DOHH2 (cell line): ENCODE results near the gene OGDHL.

ENCODE experiments used
- H3F3A ChIP-seq: fragments of 200-600 bp; sonication (generic), shearing (Covaris generic); 2 replicates; pipeline ENCODE4 v1.6.0; 2016; ENCODE audit warnings: antibody characterized with exemption, mild to moderate bottlenecking; ENCODE audit not compliant: control insufficient read depth, insufficient read depth
- H3K27ac ChIP-seq: fragments of 200-600 bp; sonication (generic); 2 replicates; pipeline ENCODE4 v1.5.1; 2014; ENCODE audit warnings: low read depth, mild to moderate bottlenecking, low read length, moderate library complexity
- H3K27me3 ChIP-seq: fragments of 200-600 bp; sonication (generic); 2 replicates; pipeline ENCODE4 v1.6.1; 2014; ENCODE audit warnings: mild to moderate bottlenecking, low read length, mixed read lengths; ENCODE audit not compliant: control insufficient read depth
- H3K36me3 ChIP-seq: fragments of 200-600 bp; sonication (generic); 2 replicates; pipeline ENCODE4 v1.6.1; 2014; ENCODE audit warnings: mild to moderate bottlenecking, low read length, moderate library complexity, mixed read lengths; ENCODE audit not compliant: control insufficient read depth
- H3K4me1 ChIP-seq: fragments of 200-600 bp; sonication (generic); 2 replicates; pipeline ENCODE4 v1.6.1; 2014; ENCODE audit warnings: mild to moderate bottlenecking, low read length, mixed read lengths; ENCODE audit not compliant: control insufficient read depth
- H3K4me2 ChIP-seq: fragments of 200-600 bp; sonication (generic); 2 replicates; pipeline ENCODE4 v1.6.0; 2014; ENCODE audit warnings: mild to moderate bottlenecking, low read length, moderate library complexity
- H3K4me3 ChIP-seq: fragments of 200-600 bp; sonication (generic); 2 replicates; pipeline ENCODE4 v1.5.1; 2014; ENCODE audit warnings: mild to moderate bottlenecking, low read length, mixed read lengths
- H3K79me2 ChIP-seq: fragments of 200-600 bp; sonication (generic); 2 replicates; pipeline ENCODE4 v1.6.1; 2014; ENCODE audit warnings: mild to moderate bottlenecking, low read length, mixed read lengths; ENCODE audit not compliant: control insufficient read depth
- H3K9me2 ChIP-seq: fragments of 200-600 bp; sonication (generic); replicated peaks from 2 replicates; pipeline ENCODE4 v1.6.1; 2014; ENCODE audit warnings: mild to moderate bottlenecking, low read length, mixed read lengths; ENCODE audit not compliant: control insufficient read depth
- H3K9me3 ChIP-seq: fragments of 200-600 bp; sonication (generic); 2 replicates; pipeline ENCODE4 v1.6.1; 2014; ENCODE audit warnings: antibody characterized with exemption, low read length, mixed read lengths; ENCODE audit not compliant: control insufficient read depth, insufficient read depth
- H4K20me1 ChIP-seq: fragments of 200-600 bp; sonication (generic); 2 replicates; pipeline ENCODE4 v1.6.0; 2014; ENCODE audit warnings: low read depth, mild to moderate bottlenecking, antibody characterized with exemption, low read length, moderate library complexity; ENCODE audit not compliant: control insufficient read depth, insufficient read depth
- EZH2phosphoT487 ChIP-seq: fragments of 200-600 bp; sonication (generic); IDR thresholded peaks from 2 replicates; pipeline ENCODE4 v1.6.1; 2017; ENCODE audit warnings: borderline replicate concordance, mild to moderate bottlenecking, antibody characterized with exemption, low read length, moderate library complexity, mixed read lengths
- TF ChIP-seq, protein P1 (sequence below): fragments of 200-600 bp; sonication (generic); IDR thresholded peaks from one replicate; pipeline ENCODE4 v1.5.1; 2014; ENCODE audit warnings: antibody characterized with exemption, mild to moderate bottlenecking, low read depth, low read length; ENCODE audit not compliant: poor library complexity, severe bottlenecking

Gene OGDHL

GRCh38 chr10:49752584-49752983 is 9.5 kb downstream of the OGDHL start:
- no peaks in the 10 kb centered on the region for H3K4me1 ChIP-seq
- H3K4me3 ChIP-seq, result no peak overlapping the region
- no peaks in the 10 kb centered on the region for H3K36me3 ChIP-seq
- H3K27me3 ChIP-seq, result no peaks in the 10 kb centered on the region
- no peaks in the 10 kb centered on the region for H3K9me2 ChIP-seq
- H3K9me3 ChIP-seq, result no peaks in the 10 kb centered on the region
- H3F3A ChIP-seq, result no peaks in the 10 kb centered on the region
- H3K27ac ChIP-seq, result no peak overlapping the region
- H3K79me2 ChIP-seq, result no peaks in the 10 kb centered on the region
- no peak for TF ChIP-seq EZH2phosphoT487
- TF ChIP-seq, protein P1, sequence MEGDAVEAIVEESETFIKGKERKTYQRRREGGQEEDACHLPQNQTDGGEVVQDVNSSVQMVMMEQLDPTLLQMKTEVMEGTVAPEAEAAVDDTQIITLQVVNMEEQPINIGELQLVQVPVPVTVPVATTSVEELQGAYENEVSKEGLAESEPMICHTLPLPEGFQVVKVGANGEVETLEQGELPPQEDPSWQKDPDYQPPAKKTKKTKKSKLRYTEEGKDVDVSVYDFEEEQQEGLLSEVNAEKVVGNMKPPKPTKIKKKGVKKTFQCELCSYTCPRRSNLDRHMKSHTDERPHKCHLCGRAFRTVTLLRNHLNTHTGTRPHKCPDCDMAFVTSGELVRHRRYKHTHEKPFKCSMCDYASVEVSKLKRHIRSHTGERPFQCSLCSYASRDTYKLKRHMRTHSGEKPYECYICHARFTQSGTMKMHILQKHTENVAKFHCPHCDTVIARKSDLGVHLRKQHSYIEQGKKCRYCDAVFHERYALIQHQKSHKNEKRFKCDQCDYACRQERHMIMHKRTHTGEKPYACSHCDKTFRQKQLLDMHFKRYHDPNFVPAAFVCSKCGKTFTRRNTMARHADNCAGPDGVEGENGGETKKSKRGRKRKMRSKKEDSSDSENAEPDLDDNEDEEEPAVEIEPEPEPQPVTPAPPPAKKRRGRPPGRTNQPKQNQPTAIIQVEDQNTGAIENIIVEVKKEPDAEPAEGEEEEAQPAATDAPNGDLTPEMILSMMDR, result no peak
- no peaks in the 10 kb centered on the region for H4K20me1 ChIP-seq
- H3K4me2 ChIP-seq, result no peak overlapping the region

GRCh38 chr10:49751636-49752510 is 10.2 kb downstream of the OGDHL start:
- no peaks in the 10 kb centered on the region for H4K20me1 ChIP-seq
- H3K27me3 ChIP-seq, result no peaks in the 10 kb centered on the region
- no peak for TF ChIP-seq EZH2phosphoT487
- TF ChIP-seq, protein P1, result no peak
- no peaks in the 10 kb centered on the region for H3K9me3 ChIP-seq
- H3K4me1 ChIP-seq, result no peaks in the 10 kb centered on the region
- H3K79me2 ChIP-seq, result no peaks in the 10 kb centered on the region
- H3K4me3 ChIP-seq, result no peak overlapping the region
- H3K27ac ChIP-seq, result no peak overlapping the region
- no peak overlapping the region for H3K4me2 ChIP-seq
- H3K9me2 ChIP-seq, result no peaks in the 10 kb centered on the region
- H3F3A ChIP-seq, result no peaks in the 10 kb centered on the region
- H3K36me3 ChIP-seq, result no peaks in the 10 kb centered on the region

DNA sequence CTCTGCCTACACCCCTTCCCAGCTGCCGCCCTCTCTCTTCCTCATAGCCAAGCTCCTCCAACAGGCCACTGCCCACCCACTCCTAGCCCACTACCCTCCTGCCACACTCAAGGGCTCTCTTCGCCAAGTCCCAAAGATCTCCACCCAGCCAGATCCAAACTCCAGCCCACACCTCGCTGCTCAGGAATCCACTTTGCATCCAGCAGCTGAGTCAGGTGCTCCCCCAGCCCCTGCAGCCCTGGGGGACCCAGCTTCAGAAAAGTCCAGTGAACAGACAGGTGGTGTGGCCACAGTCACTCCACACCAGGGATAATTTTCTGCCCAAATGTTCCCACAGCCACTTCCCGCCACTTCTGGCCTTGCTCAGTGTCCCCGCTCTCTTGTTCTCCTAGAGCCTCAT is 10.9 kb downstream of the OGDHL start:
- Histone ChIP-seq H4K20me1 (no peaks in the 10 kb centered on the region), H3K4me2 (no peak overlapping the region), H3K79me2 (no peaks in the 10 kb centered on the region), H3K4me1 (no peaks in the 10 kb centered on the region), H3K27ac (no peak overlapping the region), H3K9me3 (no peaks in the 10 kb centered on the region), H3K36me3 (no peaks in the 10 kb centered on the region; the same call in 1 of the 2 replicates), H3K9me2 (no peaks in the 10 kb centered on the region), H3F3A (no peaks in the 10 kb centered on the region), H3K27me3 (no peaks in the 10 kb centered on the region), H3K4me3 (no peak overlapping the region)
- TF ChIP-seq, protein P1, result no peak
- no peak for TF ChIP-seq EZH2phosphoT487
